WERI-Rb-1 (cell line): Measurements from ENCODE around the gene DDX4.
"Not testable (repeated sequence)": the region's sequence is repeated elsewhere in the genome, so short reads cannot be mapped to it uniquely, and the experiment has no call there.

Experiments used
- DNase-seq: peaks from one replicate; pipeline ENCODE4 v3.0.0-alpha.2; 2020
- H3K27ac ChIP-seq: fragments of 250-450 bp; sonication (Bioruptor Pico); 2 replicates; pipeline ENCODE4 v1.5.1; 2020; ENCODE audit warnings: mild to moderate bottlenecking, moderate library complexity
- H3K27me3 ChIP-seq: fragments of 250-450 bp; sonication (Bioruptor Pico); 2 replicates; pipeline ENCODE4 v1.5.1; 2021; ENCODE audit warnings: mild to moderate bottlenecking, low read depth, moderate library complexity; ENCODE audit not compliant: insufficient read depth, severe bottlenecking
- H3K36me3 ChIP-seq: fragments of 250-450 bp; sonication (Bioruptor Pico); 2 replicates; pipeline ENCODE4 v1.5.1; 2020; ENCODE audit warnings: mild to moderate bottlenecking, moderate library complexity
- H3K4me3 ChIP-seq: 2 replicates; pipeline ENCODE4 v1.5.1; 2011; ENCODE audit warnings: low read depth, mild to moderate bottlenecking, control low read depth, low read length
- H3K9me3 ChIP-seq: fragments of 250-450 bp; sonication (Bioruptor Pico); 2 replicates; pipeline ENCODE4 v1.5.1; 2021; ENCODE audit warnings: mild to moderate bottlenecking, moderate library complexity; ENCODE audit not compliant: severe bottlenecking
- CTCF ChIP-seq: IDR thresholded peaks from 2 replicates; pipeline ENCODE4 v1.5.1; 2011; ENCODE audit warnings: low read depth, mild to moderate bottlenecking, control low read depth, inconsistent platforms, low read length

DDX4 gene

GRCh38 chr5:55771175-55771655, 33.4 kb downstream of the DDX4 start:
- Histone ChIP-seq H3K27ac (no peak overlapping the region), H3K27me3 (no peaks in the 10 kb centered on the region), H3K9me3 (no peaks in the 10 kb centered on the region), H3K36me3 (no peaks in the 10 kb centered on the region), H3K4me3 (no peak overlapping the region)
- TF ChIP-seq CTCF: no peak
- no peak for DNase-seq

- TF ChIP-seq CTCF: no peak
- no peaks in the 10 kb centered on the region for H3K27me3 ChIP-seq
- no peaks in the 10 kb centered on the region for H3K9me3 ChIP-seq
- no peak overlapping the region for H3K27ac ChIP-seq
- DNase-seq: no peak
- no peaks in the 10 kb centered on the region for H3K36me3 ChIP-seq
- H3K4me3 ChIP-seq: no peak overlapping the region
Observed at GRCh38 chr5:55773057-55773456, 35.2 kb downstream of the DDX4 start.

GRCh38 chr5:55777332-55777731, 39.5 kb downstream of the DDX4 start:
- H3K4me3 ChIP-seq: no peak overlapping the region
- no peak for TF ChIP-seq CTCF

GRCh38 chr5:55800924-55801323, 63.1 kb downstream of the DDX4 start:
- Histone ChIP-seq H3K4me3 (no peak overlapping the region), H3K27ac (no peak overlapping the region), H3K27me3 (no peaks in the 10 kb centered on the region), H3K36me3 (no peaks in the 10 kb centered on the region), H3K9me3 (no peaks in the 10 kb centered on the region)
- DNase-seq: no peak
- no peak for TF ChIP-seq CTCF

More at GRCh38 chr5:55777332-55777731, 39.5 kb downstream of the DDX4 start:
- Histone ChIP-seq H3K27ac (no peak overlapping the region), H3K27me3 (no peaks in the 10 kb centered on the region), H3K36me3 (no peaks in the 10 kb centered on the region), H3K9me3 (no peaks in the 10 kb centered on the region)
- DNase-seq: no peak

GRCh38 chr5:55808814-55809213, 71.0 kb downstream of the DDX4 start:
- H3K9me3 ChIP-seq, H3K27me3 ChIP-seq, H3K36me3 ChIP-seq, H3K4me3 ChIP-seq, H3K27ac ChIP-seq, DNase-seq: not testable (repeated sequence)

- H3K4me3 ChIP-seq, H3K36me3 ChIP-seq, H3K9me3 ChIP-seq, H3K27me3 ChIP-seq, H3K27ac ChIP-seq, DNase-seq: not testable (repeated sequence)
Observed at GRCh38 chr5:55815939-55816338, 78.1 kb downstream of the DDX4 start.

GRCh38 chr5:55816342-55816741, 78.5 kb downstream of the DDX4 start:
- DNase-seq: no peak
- Histone ChIP-seq H3K27me3 (no peaks in the 10 kb centered on the region), H3K36me3 (no peaks in the 10 kb centered on the region), H3K27ac (no peak overlapping the region), H3K9me3 (no peaks in the 10 kb centered on the region), H3K4me3 (no peak overlapping the region)
- TF ChIP-seq CTCF: no peak
